ENCODE data around the gene TEX52. TPM values are rescaled to one million over a fixed set of nuclear protein-coding genes. Genes with fewer than 3 reads are reported as not detected.

Gene TEX52
- total and polyA plus RNA-seq, 4 experiments from 2014 or later: not detected

- intact Hi-C loops (cut with micrococcal nuclease): loop anchor here (10.0 kb wide), 1 partner anchor 200 kb away; no protein-coding TSS in a partner anchor
- peaks cover 37 to 52% of the 10 kb centered on the region in 2 donors for H3K36me3 Mint-ChIP-seq
- H3K4me3 Mint-ChIP-seq: no peak overlapping the region
Measured at GRCh38 chr12:2844786-2845185, 12.1 kb downstream of the TEX52 start.

GRCh38 chr12:2842948-2843347, 13.9 kb downstream of the TEX52 start:
- no peaks in the 10 kb centered on the region for H3K27me3 Mint-ChIP-seq
- CTCF ChIA-PET (ENCODE audit: partially characterized antibody): no interaction called here

More at GRCh38 chr12:2844786-2845185, 12.1 kb downstream of the TEX52 start:
- CTCF ChIA-PET (ENCODE audit: partially characterized antibody): interaction anchor here (0.6 to 1.5 kb wide), 4 partner anchors 9 to 197 kb away, joined by 3 to 6 read pairs (median 4); no protein-coding TSS in a partner anchor
- Mint-ChIP-seq H3K9me3 (no peaks in the 10 kb centered on the region), H3K27ac (peak overlapping the region in 1 of 7 donors; percentile 81), H3K27me3 (no peaks in the 10 kb centered on the region), H3K4me1 (peaks cover 0 to 3% (median under 1%) of the 10 kb centered on the region in 4 donors)
- POLR2A ChIA-PET (ENCODE audit: partially characterized antibody): no interaction called here
- Histone ChIP-seq H3K4me1 (ENCODE audit: insufficient read depth, low read length) (no peaks in the 10 kb centered on the region), H3K27ac (ENCODE audit: low read depth, low read length) (no peak overlapping the region), H3K27me3 (ENCODE audit: insufficient read depth, low read length) (no peaks in the 10 kb centered on the region), H3K36me3 (ENCODE audit: insufficient read depth, low read length) (peaks cover 15% of the 10 kb centered on the region), H3K9me3 (ENCODE audit: control insufficient read depth in 1 of 2, low read length in 2 of 2) (no peaks in the 10 kb centered on the region), H3K4me3 (ENCODE audit: low read length in 2 of 2) (no peak overlapping the region)
- no peak for DNase-seq

GRCh38 chr12:2841056-2841650, 15.7 kb downstream of the TEX52 start:
- Mint-ChIP-seq H3K4me1 (peaks cover 0 to 2% (median under 1%) of the 10 kb centered on the region in 4 donors), H3K4me3 (no peak overlapping the region), H3K27ac (no peak overlapping the region), H3K9me3 (peaks cover 0 to 2% (median 0%) of the 10 kb centered on the region in 8 donors), H3K36me3 (peaks cover 38 to 49% of the 10 kb centered on the region in 2 donors), H3K27me3 (no peaks in the 10 kb centered on the region)
- no peak for DNase-seq
- intact Hi-C loops (cut with micrococcal nuclease): loop anchor here (10.0 kb wide), 1 partner anchor 204 kb away; no protein-coding TSS in a partner anchor
- no peaks in the 10 kb centered on the region for H3K9me3 ChIP-seq (ENCODE audit: control insufficient read depth in 1 of 2, low read length in 2 of 2)
- POLR2A ChIA-PET (ENCODE audit: partially characterized antibody): no interaction called here
- CTCF ChIA-PET (ENCODE audit: partially characterized antibody): no interaction called here
- no peaks in the 10 kb centered on the region for H3K4me1 ChIP-seq (ENCODE audit: insufficient read depth, low read length)
- H3K27me3 ChIP-seq (ENCODE audit: insufficient read depth, low read length): no peaks in the 10 kb centered on the region
- peaks cover 22% of the 10 kb centered on the region for H3K36me3 ChIP-seq (ENCODE audit: insufficient read depth, low read length)
- no peak overlapping the region for H3K4me3 ChIP-seq (ENCODE audit: low read length in 2 of 2)
- no peak overlapping the region for H3K27ac ChIP-seq (ENCODE audit: low read depth, low read length)

More at GRCh38 chr12:2842948-2843347, 13.9 kb downstream of the TEX52 start:
- no peak overlapping the region for H3K27ac ChIP-seq (ENCODE audit: low read depth, low read length)
- POLR2A ChIA-PET (ENCODE audit: partially characterized antibody): no interaction called here
- peaks cover 22% of the 10 kb centered on the region for H3K36me3 ChIP-seq (ENCODE audit: insufficient read depth, low read length)
- no peaks in the 10 kb centered on the region for H3K4me1 ChIP-seq (ENCODE audit: insufficient read depth, low read length)
- Mint-ChIP-seq H3K27ac (no peak overlapping the region), H3K4me3 (no peak overlapping the region), H3K4me1 (peaks cover 0 to 2% (median under 1%) of the 10 kb centered on the region in 4 donors), H3K9me3 (peaks cover 0 to 2% (median 0%) of the 10 kb centered on the region in 8 donors), H3K36me3 (peaks cover 42 to 49% of the 10 kb centered on the region in 2 donors)
- intact Hi-C loops (cut with micrococcal nuclease): loop anchor here (10.0 kb wide), 1 partner anchor 202 kb away; no protein-coding TSS in a partner anchor
- H3K4me3 ChIP-seq (ENCODE audit: low read length in 2 of 2): no peak overlapping the region
- no peaks in the 10 kb centered on the region for H3K27me3 ChIP-seq (ENCODE audit: insufficient read depth, low read length)
- no peaks in the 10 kb centered on the region for H3K9me3 ChIP-seq (ENCODE audit: control insufficient read depth in 1 of 2, low read length in 2 of 2)
- no peak for DNase-seq

GRCh38 chr12:2836574-2836973, 20.3 kb downstream of the TEX52 start:
- Histone ChIP-seq H3K27me3 (ENCODE audit: insufficient read depth, low read length) (no peaks in the 10 kb centered on the region), H3K4me3 (ENCODE audit: low read length in 2 of 2) (no peak overlapping the region), H3K4me1 (ENCODE audit: insufficient read depth, low read length) (no peaks in the 10 kb centered on the region), H3K36me3 (ENCODE audit: insufficient read depth, low read length) (peaks cover 14% of the 10 kb centered on the region), H3K27ac (ENCODE audit: low read depth, low read length) (no peak overlapping the region), H3K9me3 (ENCODE audit: control insufficient read depth in 1 of 2, low read length in 2 of 2) (no peaks in the 10 kb centered on the region)
- Mint-ChIP-seq H3K27ac (no peak overlapping the region), H3K36me3 (peaks cover 26 to 36% of the 10 kb centered on the region in 2 donors), H3K4me1 (peaks cover 0 to 9% (median 2%) of the 10 kb centered on the region in 4 donors), H3K27me3 (no peaks in the 10 kb centered on the region), H3K4me3 (no peak overlapping the region), H3K9me3 (peaks cover 0 to 2% (median 0%) of the 10 kb centered on the region in 8 donors)
- POLR2A ChIA-PET (ENCODE audit: partially characterized antibody): interaction anchor here (0.9 kb wide), 1 partner anchor 40 kb away, joined by 3 read pairs; the partner anchor contains the start of genes FOXM1 and RHNO1
- CTCF ChIA-PET (ENCODE audit: partially characterized antibody): no interaction called here
- no peak for DNase-seq
- intact Hi-C loops (cut with micrococcal nuclease): no loop called here

DNA sequence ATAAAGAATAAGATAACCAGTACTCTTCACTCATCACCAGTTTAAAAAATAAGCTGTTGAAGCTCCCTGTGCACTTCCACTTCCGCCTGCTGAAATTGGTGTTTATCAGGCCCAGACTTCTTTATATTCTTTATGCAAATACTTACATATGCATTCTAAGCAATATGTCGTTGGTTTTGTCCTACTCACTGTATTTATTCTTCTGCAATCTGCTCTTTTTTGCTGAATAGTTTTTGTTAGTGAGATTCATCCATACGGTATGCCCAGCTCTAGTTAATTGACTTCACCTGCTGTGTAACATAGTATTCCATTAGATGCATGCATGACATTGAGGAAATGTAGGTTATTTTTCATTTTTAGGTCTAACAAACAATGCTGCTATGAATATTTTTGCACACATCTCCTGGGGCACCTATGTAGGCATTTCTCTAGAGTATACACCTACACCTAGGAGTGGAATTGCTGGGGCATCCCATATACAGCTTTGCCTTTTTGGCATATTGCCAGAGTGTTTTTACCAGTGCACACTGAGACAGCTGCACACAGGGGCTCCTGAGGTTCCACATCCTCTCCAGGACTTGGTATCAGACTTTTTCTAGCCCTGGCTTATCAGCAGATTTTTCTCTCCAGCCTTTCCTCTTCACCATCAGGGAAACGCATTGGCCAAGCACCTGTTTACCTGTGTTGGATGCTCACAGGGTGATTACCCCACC, 21.0 kb downstream of the TEX52 start:
- Mint-ChIP-seq H3K36me3 (peaks cover 28 to 36% of the 10 kb centered on the region in 2 donors), H3K9me3 (peaks cover 0 to 2% (median 0%) of the 10 kb centered on the region in 8 donors), H3K27me3 (no peaks in the 10 kb centered on the region), H3K4me1 (peaks cover 0 to 9% (median 2%) of the 10 kb centered on the region in 4 donors), H3K27ac (no peak overlapping the region), H3K4me3 (no peak overlapping the region)
- Histone ChIP-seq H3K4me1 (ENCODE audit: insufficient read depth, low read length) (no peaks in the 10 kb centered on the region), H3K27ac (ENCODE audit: low read depth, low read length) (no peak overlapping the region), H3K9me3 (ENCODE audit: control insufficient read depth in 1 of 2, low read length in 2 of 2) (no peaks in the 10 kb centered on the region), H3K4me3 (ENCODE audit: low read length in 2 of 2) (no peak overlapping the region), H3K27me3 (ENCODE audit: insufficient read depth, low read length) (no peaks in the 10 kb centered on the region), H3K36me3 (ENCODE audit: insufficient read depth, low read length) (peaks cover 16% of the 10 kb centered on the region)
- no peak for DNase-seq
- ChIA-PET CTCF (ENCODE audit: partially characterized antibody) (interaction anchor here (1.2 kb wide), 1 partner anchor 9 kb away, joined by 4 read pairs; no protein-coding TSS in a partner anchor), POLR2A (ENCODE audit: partially characterized antibody) (interaction anchor here (0.9 kb wide), 1 partner anchor 41 kb away, joined by 3 read pairs; the partner anchor contains the start of genes FOXM1 and RHNO1)
- intact Hi-C loops (cut with micrococcal nuclease): no loop called here

DNA sequence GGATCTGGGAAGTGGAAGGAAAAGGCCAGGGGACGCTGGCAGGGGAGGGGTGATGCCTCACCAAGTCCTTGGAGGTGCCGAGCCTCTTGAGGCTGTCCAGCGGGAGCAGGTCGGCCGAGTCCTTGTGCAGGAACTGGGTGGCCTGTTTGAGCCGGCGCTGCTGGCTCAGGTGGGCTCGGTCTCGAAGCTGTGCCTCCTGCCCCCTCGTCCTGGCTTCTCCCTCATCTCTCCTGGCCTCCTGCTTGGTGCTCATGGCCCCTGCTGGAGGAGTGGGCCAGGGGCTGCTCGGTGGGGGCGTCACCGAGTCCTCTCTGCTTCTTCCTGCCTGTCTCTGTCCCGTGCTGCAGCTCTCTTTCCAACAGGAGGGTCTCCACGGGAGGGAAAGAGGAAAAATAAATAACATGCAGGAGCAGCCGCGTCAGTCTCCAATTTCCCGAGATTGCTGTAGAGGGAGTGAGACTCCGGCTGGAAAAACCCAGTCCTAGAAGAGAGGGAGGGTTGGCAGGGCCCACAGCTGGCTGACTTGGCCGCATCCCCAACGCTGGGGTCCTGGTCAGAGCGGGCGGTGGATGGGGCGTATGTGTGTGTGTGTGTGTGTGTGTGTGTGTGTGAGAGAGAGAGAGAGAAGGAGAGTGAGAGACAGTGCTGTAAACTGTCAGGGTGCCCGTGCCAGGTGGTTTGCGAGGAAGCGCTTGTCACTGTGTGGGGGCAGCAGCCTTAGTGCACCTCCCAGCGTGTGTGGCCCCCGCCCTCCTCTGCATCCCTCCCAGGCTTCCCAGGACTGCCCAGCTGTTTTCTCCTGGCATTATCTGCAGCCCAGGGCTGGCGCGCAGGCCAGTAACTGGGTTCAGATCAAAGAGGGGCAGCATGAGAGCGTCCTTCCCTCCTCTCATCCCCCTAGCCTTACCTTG, 22.0 kb downstream of the TEX52 start, which contains the start of gene NRIP2:
Gene NRIP2, minus strand, starts transcription at position 455 of the 911 bp plus-strand sequence. Its CDS starts 52 bp downstream, at position 403.
- Histone ChIP-seq H3K27ac (ENCODE audit: low read depth, low read length) (no peak within 1 kb of the TSS), H3K9me3 (ENCODE audit: control insufficient read depth in 1 of 2, low read length in 2 of 2) (no peaks in the 10 kb centered on the region), H3K27me3 (ENCODE audit: insufficient read depth, low read length) (no peaks in the 10 kb centered on the region), H3K4me1 (ENCODE audit: insufficient read depth, low read length) (no peaks in the 10 kb centered on the region), H3K4me3 (ENCODE audit: low read length in 2 of 2) (no peak within 1 kb of the TSS), H3K36me3 (ENCODE audit: insufficient read depth, low read length) (peaks cover 19% of the 10 kb centered on the region)
- peaks cover 0 to 9% (median 3%) of the 10 kb centered on the region in 4 donors for H3K4me1 Mint-ChIP-seq
- H3K4me3 Mint-ChIP-seq: no peak within 1 kb of the TSS
- CTCF ChIA-PET (ENCODE audit: partially characterized antibody): interaction anchor here (1.2 kb wide), 1 partner anchor 10 kb away, joined by 4 read pairs; no protein-coding TSS in a partner anchor
- H3K27me3 Mint-ChIP-seq: no peaks in the 10 kb centered on the region
- intact Hi-C loops (cut with micrococcal nuclease): no loop called here
- peaks cover 0 to 2% (median 0%) of the 10 kb centered on the region in 8 donors for H3K9me3 Mint-ChIP-seq
- peak within 1 kb of the TSS in 1 of 7 donors; percentile 68 for H3K27ac Mint-ChIP-seq
- H3K36me3 Mint-ChIP-seq: peaks cover 33 to 40% of the 10 kb centered on the region in 2 donors
- no peak for DNase-seq
- POLR2A ChIA-PET (ENCODE audit: partially characterized antibody): no interaction called here

All from CD4-positive, alpha-beta memory T cell (primary cell).